ENCODE measurements around the gene CXXC1.
"Not testable (repeated sequence)": the region's sequence is repeated elsewhere in the genome, so short reads cannot be mapped to it uniquely, and the experiment has no call there.

The CXXC1 gene

DNA sequence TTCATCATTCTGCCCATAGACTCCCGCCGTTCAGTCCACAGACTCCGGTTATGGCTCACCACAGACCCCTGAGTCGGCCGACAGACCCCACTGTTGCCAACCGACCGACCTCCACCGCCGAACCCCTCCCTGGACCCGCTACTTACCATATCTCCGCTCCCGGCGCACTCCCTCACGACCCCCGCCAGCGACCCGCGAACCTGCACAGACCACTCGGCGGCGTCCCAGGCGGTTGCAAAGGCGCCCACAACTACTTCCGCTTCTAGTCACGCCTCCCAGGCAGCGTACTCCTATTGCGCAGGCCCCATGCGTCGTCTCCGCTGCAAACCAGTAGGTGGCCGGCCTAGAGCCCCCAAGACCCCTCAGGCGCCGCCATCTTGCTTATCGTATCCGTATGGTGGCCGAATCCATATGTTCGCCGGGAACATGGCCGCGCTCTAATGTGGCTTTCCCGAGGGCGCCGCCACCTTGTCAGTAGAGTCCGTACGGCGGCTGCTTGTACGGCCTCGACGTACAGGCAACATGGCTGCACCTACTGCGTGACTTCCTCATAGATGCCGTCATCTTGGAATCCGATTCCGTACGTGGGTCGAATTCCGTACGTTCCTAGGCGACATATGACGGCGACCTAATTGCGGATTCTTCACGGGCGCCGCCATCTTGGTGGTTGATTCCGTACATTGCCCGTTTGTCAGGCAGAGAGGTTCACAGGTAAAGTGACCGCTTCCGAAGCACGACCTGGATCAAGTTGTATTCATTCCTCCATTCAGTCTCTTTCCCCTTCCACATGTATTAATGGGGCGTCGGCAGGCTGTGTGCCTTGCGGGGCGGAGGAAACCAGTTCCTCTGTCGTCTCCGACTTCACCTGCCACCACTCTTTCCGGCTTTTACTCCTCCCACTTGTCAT, at the start of gene CXXC1:
Gene CXXC1, minus strand, starts transcription at position 252 of the 907 bp plus-strand sequence. Its CDS starts 103 bp downstream, at position 149.
- peak; percentile 96 for DNase-seq

DNA sequence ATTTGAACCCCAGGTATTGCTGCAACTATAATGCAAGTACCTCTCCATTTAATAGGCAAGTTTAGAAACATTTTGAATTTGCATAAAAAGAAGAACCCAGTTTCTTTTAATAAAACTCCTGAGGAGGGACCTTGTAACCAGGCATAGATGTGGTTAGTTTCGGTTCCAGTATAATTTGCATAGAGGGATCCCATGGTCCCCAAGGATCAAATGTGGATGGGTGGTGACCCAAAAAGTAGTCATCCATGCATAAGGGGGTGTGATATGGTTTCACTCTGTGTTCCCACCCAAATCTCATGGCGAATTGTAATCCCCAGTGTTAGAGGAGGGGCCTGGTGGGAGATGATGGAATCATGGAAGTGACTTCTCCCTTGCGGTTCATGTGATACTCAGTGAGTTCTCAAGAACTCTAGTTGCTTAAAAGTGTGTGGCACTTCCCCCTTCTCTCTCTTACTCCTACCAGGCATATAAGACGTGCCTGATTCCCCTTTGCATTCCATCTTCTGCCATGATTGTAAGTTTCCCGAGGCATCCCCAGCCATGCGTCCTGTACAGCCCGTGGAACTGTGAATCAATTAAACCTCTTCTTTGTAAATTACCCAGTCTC, 47.2 kb upstream of the CXXC1 start:
- DNase-seq = no peak

DNA sequence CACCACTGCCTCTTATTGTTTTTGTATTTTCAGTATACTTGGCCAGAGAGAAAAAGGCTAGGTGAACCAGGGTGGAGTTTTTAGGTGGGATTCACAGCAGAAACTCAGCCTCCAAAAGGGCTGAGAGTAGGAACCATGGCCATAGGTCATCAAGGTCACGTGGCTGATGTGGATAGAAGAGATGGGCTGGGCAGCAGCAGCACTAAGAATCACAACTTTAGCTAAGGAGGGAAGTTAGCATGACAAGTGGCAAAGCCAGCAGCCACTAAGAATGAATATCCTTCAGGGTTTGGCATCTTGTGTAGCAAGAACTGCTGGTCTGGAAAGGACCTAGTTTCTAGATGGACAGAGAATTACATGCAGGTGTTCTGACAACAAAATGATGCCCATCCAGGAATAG, 44.2 kb upstream of the CXXC1 start:
- no peak for DNase-seq

DNA sequence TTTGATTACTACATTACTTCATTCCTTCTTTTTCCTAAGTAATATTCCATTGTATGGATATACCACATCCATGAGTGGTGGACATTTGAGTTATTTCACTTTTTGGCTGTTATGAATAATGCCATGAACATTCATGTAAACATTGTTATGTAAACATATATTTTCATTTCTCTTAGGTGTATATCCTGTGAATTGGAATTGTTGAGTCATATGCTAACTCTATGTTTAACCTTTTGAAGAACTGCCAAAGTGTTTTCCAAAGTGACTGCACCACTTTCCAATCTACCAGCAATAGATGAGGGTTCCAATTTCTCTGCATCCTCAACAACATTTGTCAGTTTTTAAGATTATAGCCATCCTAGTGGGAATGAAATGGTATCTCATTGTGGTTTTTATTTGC, 42.7 kb upstream of the CXXC1 start:
- no peak for DNase-seq

DNA sequence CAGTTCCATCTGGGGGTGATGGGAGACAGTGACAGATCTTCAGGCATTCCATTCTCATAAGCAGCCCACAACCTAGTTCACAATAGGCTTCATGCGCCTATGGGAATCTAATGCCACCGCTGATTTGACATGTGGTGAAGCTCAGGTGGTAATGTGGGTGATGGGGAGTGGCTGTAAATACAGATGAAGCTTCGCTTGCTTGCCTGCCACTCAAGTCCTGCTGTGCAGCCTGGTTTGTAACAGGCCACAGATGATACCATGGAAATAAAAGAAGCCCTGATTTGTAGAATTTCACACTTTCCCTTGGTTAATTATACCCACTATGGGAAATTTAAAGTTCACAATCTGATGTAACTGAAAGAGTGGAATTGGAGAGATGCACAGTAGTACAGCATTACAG, 40.5 kb upstream of the CXXC1 start:
- no peak for DNase-seq

GRCh38 chr18:50320719-50321118, 33.2 kb upstream of the CXXC1 start:
- no peak for DNase-seq

DNA sequence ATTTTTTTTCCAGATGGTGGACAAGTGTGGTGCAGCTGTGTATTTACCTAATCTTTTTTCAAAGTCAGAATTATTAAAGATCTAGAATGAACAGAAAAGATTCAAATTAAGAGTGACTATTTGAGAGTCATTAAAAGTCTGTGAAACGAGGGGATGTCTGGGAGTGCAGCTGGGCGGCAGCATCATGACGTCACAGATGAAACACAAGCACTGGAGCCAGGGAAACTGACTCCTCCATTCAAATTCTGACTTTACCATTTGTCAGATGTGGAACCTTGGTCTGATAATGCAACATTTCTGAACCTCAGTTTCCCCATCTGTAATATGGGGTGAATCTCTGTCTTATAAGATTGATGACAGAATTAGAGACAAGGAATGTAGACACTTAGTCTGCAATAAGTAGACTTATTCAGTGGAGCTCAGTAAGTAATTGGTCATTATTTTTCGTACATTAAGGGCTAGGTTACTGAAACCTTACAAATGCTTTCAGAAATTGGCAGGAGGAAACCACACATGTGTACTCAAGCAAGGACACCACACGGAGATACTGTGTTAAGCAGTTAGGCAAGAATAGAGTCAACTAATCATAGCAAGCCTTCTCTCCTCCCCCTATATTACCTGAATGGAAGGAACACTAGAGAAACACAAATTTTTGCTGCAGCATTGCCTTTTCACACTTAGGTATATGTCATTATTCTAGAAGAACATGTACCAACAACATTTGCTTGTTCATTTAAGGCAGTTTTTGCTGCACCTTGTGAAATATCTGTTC, 27.8 kb upstream of the CXXC1 start:
- no peak for DNase-seq

- DNase-seq = no peak
These were observed 26.5 kb upstream of the CXXC1 start for GRCh38 chr18:50313873-50314460.

DNA sequence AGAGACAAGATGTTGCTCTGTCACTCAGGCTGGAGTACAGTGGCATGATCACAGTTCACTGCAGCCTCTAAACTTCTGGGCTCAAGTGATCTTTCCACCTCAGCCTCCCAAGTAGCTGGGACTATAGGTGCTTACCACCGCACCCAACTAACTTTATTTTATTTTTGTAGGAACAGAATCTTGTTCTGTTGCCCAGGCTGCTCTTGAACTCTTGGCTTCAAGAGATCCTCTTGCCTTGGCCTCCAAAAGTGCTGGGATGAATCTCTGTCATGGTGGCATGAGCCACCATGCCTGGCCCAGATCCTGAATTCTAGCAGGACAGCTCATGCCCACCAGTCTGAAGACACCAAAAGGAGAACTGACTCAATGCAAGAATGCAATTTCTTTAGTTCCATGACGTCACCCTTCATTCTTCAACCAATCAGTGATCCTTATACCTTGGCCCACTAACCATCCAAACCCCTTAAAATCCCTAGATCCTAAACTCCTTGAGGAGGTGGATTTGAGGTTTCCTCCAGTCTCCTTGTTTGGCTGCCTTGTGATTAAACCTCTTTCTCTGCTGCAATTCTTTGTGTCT, 25.6 kb upstream of the CXXC1 start:
- no peak for DNase-seq

DNA sequence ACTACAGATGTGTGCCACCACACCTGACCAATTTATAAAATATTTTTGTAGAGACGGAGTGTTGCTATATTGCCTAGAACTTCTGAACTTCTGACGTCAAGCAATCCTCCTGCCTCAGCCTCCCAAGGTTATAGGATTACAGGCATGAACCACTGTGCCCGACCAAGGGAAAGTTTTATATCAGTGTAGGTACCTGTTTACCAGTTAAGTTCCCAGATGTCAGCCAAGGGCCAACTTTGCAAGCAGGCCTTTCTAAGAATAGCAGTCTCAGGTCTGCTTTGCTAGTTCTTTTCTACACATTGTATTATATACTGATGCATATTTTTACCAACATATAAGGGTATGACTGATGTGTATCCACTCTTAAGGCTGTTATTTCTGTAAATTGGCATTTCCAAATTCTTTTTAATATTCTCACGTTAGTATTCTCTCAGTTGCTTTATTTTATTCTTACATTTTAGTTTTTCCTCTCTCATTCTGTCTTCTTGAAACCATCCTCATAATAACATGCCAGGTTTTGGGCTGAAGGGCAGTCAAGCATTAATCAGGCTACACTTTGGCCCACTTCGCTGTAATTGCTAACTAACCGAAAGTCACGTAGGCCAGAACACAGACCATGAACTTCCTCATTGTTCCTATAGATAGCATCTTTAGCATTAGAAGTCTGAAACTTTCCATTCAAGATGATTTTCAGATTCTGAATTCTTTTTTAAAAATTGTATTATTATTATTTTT, 25.0 kb upstream of the CXXC1 start:
- DNase-seq = no peak

DNA sequence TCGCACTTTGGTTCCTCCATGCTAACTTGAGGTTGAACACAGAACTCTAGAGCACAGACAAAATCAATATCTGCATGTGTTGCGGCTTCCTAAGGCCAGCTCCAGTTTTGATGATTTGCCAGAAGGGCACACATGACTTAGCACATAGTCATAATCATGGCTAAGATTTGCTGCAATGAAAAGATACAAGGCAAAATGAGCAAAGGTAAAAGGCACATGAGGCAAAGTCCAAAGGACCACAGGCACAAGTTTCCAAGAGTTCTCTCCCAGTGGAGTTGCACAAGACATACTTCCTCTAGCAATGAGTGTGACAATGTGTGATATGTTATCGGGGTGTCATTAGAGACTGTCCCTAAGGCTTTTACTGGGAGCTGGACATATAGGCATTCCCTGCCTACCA, 24.2 kb upstream of the CXXC1 start:
- DNase-seq = no peak

DNA sequence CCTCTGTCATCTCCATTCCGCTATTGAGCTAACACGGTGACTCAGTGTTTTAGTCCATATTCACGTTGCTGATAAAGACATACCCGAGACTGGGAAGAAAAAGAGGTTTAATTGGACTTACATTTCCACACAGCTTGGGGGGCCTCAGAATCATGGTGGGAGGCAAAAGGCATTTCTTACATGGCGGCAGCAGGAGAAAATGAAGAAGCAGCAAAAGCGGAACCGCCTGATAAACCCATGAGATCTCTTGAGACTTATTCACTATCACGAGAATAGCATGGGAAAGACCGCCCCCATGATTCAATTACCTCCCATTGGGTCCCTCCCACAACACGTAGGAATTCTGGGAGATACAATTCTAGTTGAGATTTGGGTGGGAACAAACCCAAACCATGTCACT, 22.6 kb upstream of the CXXC1 start:
- no peak for DNase-seq

DNA sequence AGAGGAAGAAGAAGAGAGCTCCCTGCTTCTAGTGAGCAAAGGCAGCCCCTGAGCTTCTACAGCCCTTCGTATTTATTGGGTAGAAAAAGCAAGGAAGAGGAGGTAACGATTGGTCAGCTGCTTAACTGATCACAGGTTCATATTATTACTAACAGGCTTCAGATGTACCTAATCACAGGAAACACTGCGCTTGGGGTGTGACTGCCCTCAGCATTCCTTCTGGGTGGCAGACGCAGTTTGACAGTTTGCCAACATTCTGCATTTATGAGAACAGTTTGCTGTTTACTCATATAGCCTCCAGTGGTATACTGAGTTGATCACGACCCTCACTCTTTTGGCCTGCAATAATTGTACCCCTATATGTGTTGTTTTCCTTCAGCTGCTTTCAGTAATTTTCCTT, 21.4 kb upstream of the CXXC1 start:
- DNase-seq = not testable (repeated sequence)

DNA sequence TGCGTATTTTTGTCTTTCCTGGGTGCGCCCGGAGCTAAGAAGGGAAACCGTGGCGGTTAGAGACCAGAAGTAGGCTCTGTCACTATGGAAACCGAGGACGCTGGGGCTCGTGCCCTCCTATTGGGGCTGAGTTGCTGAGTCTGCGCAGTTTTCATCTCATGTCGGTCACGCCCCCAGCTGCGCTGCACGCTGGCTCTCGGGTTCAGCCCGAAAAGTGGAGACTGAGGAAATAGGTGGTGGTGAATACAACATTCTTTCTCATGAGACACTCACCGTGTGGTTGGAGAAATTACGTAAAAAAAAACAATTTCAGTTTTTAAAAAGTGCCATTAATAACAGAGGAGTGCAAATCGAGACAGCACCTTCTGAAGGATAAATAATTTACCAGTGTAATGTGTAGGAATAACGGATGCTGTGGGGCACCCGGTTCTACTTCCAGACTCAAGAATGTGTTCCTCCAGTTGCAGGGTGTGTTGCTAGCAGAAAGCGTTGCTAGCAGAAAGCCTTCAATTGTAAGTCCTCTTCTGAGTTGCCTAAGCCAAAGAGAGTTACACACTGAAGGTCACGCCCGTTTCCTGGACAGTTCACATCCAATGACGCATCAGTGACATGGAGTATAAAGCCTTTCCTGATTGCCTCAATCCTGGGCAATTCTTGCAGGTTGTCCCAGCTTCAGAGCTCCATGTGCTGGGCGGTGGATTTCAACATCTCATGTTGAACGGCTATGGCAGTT, 20.4 kb upstream of the CXXC1 start:
- peak; percentile 98 for DNase-seq

DNA sequence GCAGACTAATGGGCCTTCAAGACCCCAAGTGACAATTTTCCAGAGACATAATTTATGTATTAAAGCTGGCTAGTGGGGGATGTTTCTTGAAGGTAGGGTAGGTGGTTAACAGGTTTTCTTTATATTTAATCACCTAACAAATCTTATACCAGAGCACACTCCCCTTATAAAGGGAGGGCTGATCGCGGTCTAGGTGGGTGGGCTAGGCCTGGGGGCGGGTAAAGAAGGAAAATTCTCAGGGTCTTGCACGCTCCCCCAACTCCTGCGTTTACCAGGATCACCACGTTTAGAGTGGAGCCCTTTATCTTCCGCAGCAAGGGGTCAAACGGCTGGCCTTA, 19.9 kb upstream of the CXXC1 start:
- DNase-seq = no peak

DNA sequence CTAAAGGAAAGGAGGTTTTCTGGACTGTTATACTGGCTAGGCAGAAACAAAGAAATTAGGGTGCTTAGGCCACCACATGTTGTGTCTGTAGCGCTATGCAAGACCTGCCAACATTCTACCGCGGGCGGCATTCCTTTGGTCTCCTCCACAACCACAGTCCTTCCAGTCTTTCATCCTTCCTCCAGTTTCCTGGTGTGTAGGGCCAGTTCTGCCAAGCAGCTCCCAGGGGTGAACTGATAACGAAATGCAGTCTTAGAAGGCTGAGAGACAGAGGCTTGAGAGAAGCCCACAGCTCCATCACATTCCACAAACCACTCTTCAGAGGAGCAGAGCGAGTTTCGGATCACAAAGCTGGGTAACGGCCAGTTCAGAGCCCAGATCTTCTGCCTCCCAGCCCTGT, 19.5 kb upstream of the CXXC1 start:
- DNase-seq = no peak

GRCh38 chr18:50301074-50301473, 13.6 kb upstream of the CXXC1 start:
- DNase-seq = no peak

GRCh38 chr18:50299626-50300388, 12.3 kb upstream of the CXXC1 start:
- DNase-seq = no peak

DNA sequence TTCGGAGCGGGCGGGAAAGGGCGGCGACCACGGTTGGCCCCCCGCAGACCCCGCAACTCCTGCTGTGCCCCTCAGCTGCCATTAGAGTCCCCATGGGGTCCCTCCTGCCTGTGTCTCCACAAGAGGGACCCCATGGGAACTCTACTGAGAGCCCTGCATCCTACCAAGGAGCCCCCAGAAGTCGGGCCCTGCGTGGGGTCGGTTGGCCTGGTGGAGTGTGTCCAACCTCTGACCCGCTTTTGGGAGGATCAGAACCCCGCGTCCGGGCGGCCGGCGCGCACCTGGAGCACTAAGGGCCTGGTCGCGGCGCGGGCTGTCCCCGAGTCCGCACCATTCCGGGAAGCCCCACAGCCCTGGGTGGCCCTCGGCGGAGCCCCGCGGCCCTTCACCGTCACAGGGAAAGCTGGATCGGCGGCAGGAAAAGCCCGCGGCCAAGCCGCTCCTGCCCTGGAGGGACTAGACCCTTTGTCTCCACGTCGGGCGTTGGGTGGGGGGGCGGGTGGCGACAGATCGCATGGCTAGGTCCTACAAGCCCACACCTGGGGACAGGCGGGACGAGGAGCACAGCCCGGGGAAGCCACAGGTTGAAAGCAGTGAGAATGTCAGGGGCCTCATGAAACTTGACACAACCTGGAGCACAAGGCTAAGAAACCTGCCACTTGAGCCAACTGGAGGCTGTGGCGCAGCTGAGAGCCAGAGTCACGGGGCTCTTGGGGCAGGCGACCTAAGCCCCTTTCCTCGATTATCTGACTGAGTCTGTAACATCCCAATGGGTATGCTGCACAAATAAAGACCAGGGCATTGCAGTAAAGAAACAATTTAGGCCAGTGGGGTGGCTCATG, 11.2 kb upstream of the CXXC1 start:
- no peak for DNase-seq

All from SIG-M5 (cell line).